ENCODE data around the gene MROH7. TPM values are rescaled to one million over a fixed set of nuclear protein-coding genes. Genes with fewer than 3 reads are reported as not detected.

Gene MROH7
- total RNA-seq, 4 donors from 2014 or later = 11.6 to 20.8 (median 14.8) TPM

- Histone ChIP-seq H3K36me3 (peaks cover 0 to 17% (median 3%) of the 10 kb centered on the region in 4 donors), H3K27me3 (no peaks in the 10 kb centered on the region), H3K4me1 (no peaks in the 10 kb centered on the region), H3K27ac (replicated peaks in 1 of 4) (no peak overlapping the region), H3K9me3 (peaks cover 0 to 1% (median under 1%) of the 10 kb centered on the region in 4 donors), H3K4me3 (no peak overlapping the region)
- 76% methylated on average over 3 of the region's 4 CpGs for WGBS
- intact Hi-C loops (cut with DNase I) = no loop called here
- TF ChIP-seq POLR2A (IDR thresholded peaks at IDR 0.05; ENCODE audit: low read depth) = no peak
- TF ChIP-seq CTCF (IDR thresholded peaks at IDR 0.05) = no peak
- no peak for TF ChIP-seq EP300 (IDR thresholded peaks at IDR 0.05)
- no peak for TF ChIP-seq POLR2AphosphoS5 (IDR thresholded peaks at IDR 0.05)
- DNase-seq (ENCODE audit: extremely low spot score) = no peak
Measured at GRCh38 chr1:54653036-54653435, 11.4 kb downstream of the MROH7 start.

- peaks cover 0 to 8% (median 4%) of the 10 kb centered on the region in 4 donors for H3K9me3 ChIP-seq
- 90% methylated on average over 2 of the region's 2 CpGs for WGBS
- intact Hi-C loops (cut with DNase I) = no loop called here
- H3K4me3 ChIP-seq = no peak overlapping the region
- no peak for DNase-seq (ENCODE audit: extremely low spot score)
- H3K27me3 ChIP-seq = no peaks in the 10 kb centered on the region
- H3K27ac ChIP-seq (replicated peaks in 1 of 4) = no peak overlapping the region
- peaks cover 0 to 27% (median 6%) of the 10 kb centered on the region in 4 donors for H3K36me3 ChIP-seq
- TF ChIP-seq POLR2A (IDR thresholded peaks at IDR 0.05; ENCODE audit: low read depth) (no peak), POLR2AphosphoS5 (IDR thresholded peaks at IDR 0.05) (no peak), CTCF (IDR thresholded peaks at IDR 0.05) (no peak), EP300 (IDR thresholded peaks at IDR 0.05) (no peak)
- no peaks in the 10 kb centered on the region for H3K4me1 ChIP-seq
Measured at GRCh38 chr1:54658164-54658913, 16.8 kb downstream of the MROH7 start.

- intact Hi-C loops (cut with DNase I) = no loop called here
- Histone ChIP-seq H3K27ac (replicated peaks in 1 of 4) (no peak overlapping the region), H3K9me3 (peaks cover 0 to under 1% (median under 1%) of the 10 kb centered on the region in 4 donors), H3K4me3 (no peak overlapping the region), H3K4me1 (no peaks in the 10 kb centered on the region), H3K36me3 (peaks cover 4 to 40% (median 12%) of the 10 kb centered on the region in 4 donors), H3K27me3 (no peaks in the 10 kb centered on the region)
- no peak for DNase-seq (ENCODE audit: extremely low spot score)
- WGBS = 91% methylated on average over 4 of the region's 4 CpGs
- no peak for TF ChIP-seq POLR2A (IDR thresholded peaks at IDR 0.05; ENCODE audit: low read depth)
Measured at GRCh38 chr1:54663725-54664124, 22.1 kb downstream of the MROH7 start.

GRCh38 chr1:54664364-54664763 is 22.8 kb downstream of the MROH7 start:
- WGBS = 88% methylated on average over 4 of the region's 4 CpGs
- Histone ChIP-seq H3K9me3 (no peaks in the 10 kb centered on the region), H3K27ac (replicated peaks in 1 of 4) (no peak overlapping the region), H3K4me3 (no peak overlapping the region), H3K4me1 (no peaks in the 10 kb centered on the region), H3K36me3 (peaks cover 4 to 37% (median 11%) of the 10 kb centered on the region in 4 donors), H3K27me3 (no peaks in the 10 kb centered on the region)
- TF ChIP-seq POLR2A (IDR thresholded peaks at IDR 0.05; ENCODE audit: low read depth) (no peak), CTCF (IDR thresholded peaks at IDR 0.05) (no peak), POLR2AphosphoS5 (IDR thresholded peaks at IDR 0.05) (no peak), EP300 (IDR thresholded peaks at IDR 0.05) (no peak)
- intact Hi-C loops (cut with DNase I) = no loop called here
- DNase-seq (ENCODE audit: extremely low spot score) = no peak

- TF ChIP-seq POLR2AphosphoS5 (IDR thresholded peaks at IDR 0.05) (no peak), CTCF (IDR thresholded peaks at IDR 0.05) (no peak), EP300 (IDR thresholded peaks at IDR 0.05) (no peak), POLR2A (IDR thresholded peaks at IDR 0.05; ENCODE audit: low read depth) (no peak)
- Histone ChIP-seq H3K4me3 (no peak overlapping the region), H3K36me3 (peaks cover 4 to 28% (median 9%) of the 10 kb centered on the region in 4 donors), H3K27ac (replicated peaks in 1 of 4) (no peak overlapping the region), H3K27me3 (no peaks in the 10 kb centered on the region), H3K9me3 (no peaks in the 10 kb centered on the region), H3K4me1 (no peaks in the 10 kb centered on the region)
- no peak for DNase-seq (ENCODE audit: extremely low spot score)
- WGBS = 91% methylated on average over 5 of the region's 5 CpGs
- intact Hi-C loops (cut with DNase I) = no loop called here
Measured at GRCh38 chr1:54665852-54666251, 24.3 kb downstream of the MROH7 start.

All from esophagus muscularis mucosa (tissue), 4 donors.